ENCODE measurements around the gene CD36. TPM values are rescaled to one million over a fixed set of nuclear protein-coding genes. Genes with fewer than 3 reads are reported as not detected.

Gene CD36
- total RNA-seq, 2 donors from 2014 or later, result 76.0 to 120 TPM

DNA sequence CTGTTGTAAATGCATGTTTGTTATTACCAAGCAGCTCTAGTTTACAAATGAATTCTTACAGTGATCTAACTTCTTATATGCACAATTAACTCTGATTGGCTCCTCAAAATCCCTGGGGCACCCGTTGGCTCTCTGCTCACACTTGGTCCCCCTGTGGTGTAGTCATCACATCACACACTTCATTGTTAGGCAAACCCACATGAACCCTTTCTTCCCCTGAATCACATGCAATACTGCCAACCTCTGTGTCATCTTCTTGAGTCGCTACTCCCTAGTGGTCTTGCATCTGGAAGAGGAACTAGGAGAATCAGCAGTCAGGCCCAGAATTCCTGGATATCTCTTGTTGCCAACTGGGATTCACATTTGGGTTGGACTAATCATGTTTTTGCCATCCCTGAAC lies 73.1 kb downstream of the CD36 start:
- H3K4me3 ChIP-seq, result no peak overlapping the region
- no peaks in the 10 kb centered on the region for H3K9me3 ChIP-seq
- intact Hi-C loops (cut with DNase I), result no loop called here
- TF ChIP-seq POLR2A (IDR thresholded peaks at IDR 0.05), result no peak
- TF ChIP-seq, protein P1, sequence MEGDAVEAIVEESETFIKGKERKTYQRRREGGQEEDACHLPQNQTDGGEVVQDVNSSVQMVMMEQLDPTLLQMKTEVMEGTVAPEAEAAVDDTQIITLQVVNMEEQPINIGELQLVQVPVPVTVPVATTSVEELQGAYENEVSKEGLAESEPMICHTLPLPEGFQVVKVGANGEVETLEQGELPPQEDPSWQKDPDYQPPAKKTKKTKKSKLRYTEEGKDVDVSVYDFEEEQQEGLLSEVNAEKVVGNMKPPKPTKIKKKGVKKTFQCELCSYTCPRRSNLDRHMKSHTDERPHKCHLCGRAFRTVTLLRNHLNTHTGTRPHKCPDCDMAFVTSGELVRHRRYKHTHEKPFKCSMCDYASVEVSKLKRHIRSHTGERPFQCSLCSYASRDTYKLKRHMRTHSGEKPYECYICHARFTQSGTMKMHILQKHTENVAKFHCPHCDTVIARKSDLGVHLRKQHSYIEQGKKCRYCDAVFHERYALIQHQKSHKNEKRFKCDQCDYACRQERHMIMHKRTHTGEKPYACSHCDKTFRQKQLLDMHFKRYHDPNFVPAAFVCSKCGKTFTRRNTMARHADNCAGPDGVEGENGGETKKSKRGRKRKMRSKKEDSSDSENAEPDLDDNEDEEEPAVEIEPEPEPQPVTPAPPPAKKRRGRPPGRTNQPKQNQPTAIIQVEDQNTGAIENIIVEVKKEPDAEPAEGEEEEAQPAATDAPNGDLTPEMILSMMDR (IDR thresholded peaks at IDR 0.05), result no peak
- 71 to 80% methylated on average over 2 of the region's 2 CpGs for WGBS, 2 donors
- no peak for DNase-seq
- no peaks in the 10 kb centered on the region for H3K4me1 ChIP-seq
- no peak overlapping the region for H3K27ac ChIP-seq
- no peaks in the 10 kb centered on the region for H3K27me3 ChIP-seq
- no peaks in the 10 kb centered on the region for H3K36me3 ChIP-seq (replicated peaks in 1 of 2; ENCODE audit: insufficient read depth in 1 of 2, low read depth in 2 of 2)
- no peak for ATAC-seq

DNA sequence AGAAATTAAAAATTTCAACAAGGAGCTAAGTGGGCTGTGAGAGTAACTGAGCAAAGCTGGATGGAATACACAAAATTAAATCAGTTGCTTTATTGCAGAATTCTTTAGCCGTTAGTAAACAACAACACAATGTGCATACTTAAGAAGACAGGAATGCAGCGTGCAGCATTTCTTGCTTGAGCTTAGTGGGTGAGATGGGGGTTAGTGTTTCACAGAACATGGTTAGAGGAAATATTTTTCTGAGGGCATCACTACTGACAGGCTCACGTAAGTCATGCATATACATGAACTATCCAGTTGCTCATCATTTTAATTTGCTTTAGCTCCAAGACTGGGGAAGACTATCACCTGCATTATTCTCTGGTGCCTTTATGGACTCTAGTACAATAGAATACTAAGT lies 80.8 kb downstream of the CD36 start:
- Histone ChIP-seq H3K36me3 (replicated peaks in 1 of 2; ENCODE audit: insufficient read depth in 1 of 2, low read depth in 2 of 2) (no peaks in the 10 kb centered on the region), H3K27me3 (no peaks in the 10 kb centered on the region), H3K4me3 (no peak overlapping the region), H3K9me3 (no peaks in the 10 kb centered on the region), H3K4me1 (no peaks in the 10 kb centered on the region), H3K27ac (no peak overlapping the region)
- TF ChIP-seq, protein P1 (IDR thresholded peaks at IDR 0.05), result no peak
- no peak for TF ChIP-seq POLR2A (IDR thresholded peaks at IDR 0.05)
- intact Hi-C loops (cut with DNase I), result no loop called here
- WGBS, 2 donors, result 73 to 77% methylated on average over 3 of the region's 3 CpGs
- DNase-seq, result no peak
- no peak for ATAC-seq

- no peaks in the 10 kb centered on the region for H3K4me1 ChIP-seq
- intact Hi-C loops (cut with DNase I), result no loop called here
- DNase-seq (no peak), ATAC-seq (no peak)
- H3K36me3 ChIP-seq (replicated peaks in 1 of 2; ENCODE audit: insufficient read depth in 1 of 2, low read depth in 2 of 2), result no peaks in the 10 kb centered on the region
- no peak for TF ChIP-seq POLR2A (IDR thresholded peaks at IDR 0.05)
- TF ChIP-seq, protein P1 (IDR thresholded peaks at IDR 0.05), result no peak
- no peak overlapping the region for H3K4me3 ChIP-seq
- no peaks in the 10 kb centered on the region for H3K9me3 ChIP-seq
- H3K27ac ChIP-seq, result no peak overlapping the region
- WGBS, 2 donors, result 90 to 93% methylated on average over 3 of the region's 3 CpGs
- no peaks in the 10 kb centered on the region for H3K27me3 ChIP-seq
These were observed 81.7 kb downstream of the CD36 start for GRCh38 chr7:80720146-80720545.

GRCh38 chr7:80721883-80722615 lies 83.6 kb downstream of the CD36 start:
- H3K36me3 ChIP-seq (replicated peaks in 1 of 2; ENCODE audit: insufficient read depth in 1 of 2, low read depth in 2 of 2), result no peaks in the 10 kb centered on the region
- H3K9me3 ChIP-seq, result no peaks in the 10 kb centered on the region
- WGBS, 2 donors, result 63 to 65% methylated on average over 3 of the region's 3 CpGs
- peak overlapping the region in 1 of 4 donors; percentile 26 for H3K27ac ChIP-seq
- DNase-seq (peak in 1 of 4 donors; percentile 24), ATAC-seq (peak; percentile 48)
- TF ChIP-seq POLR2A (IDR thresholded peaks at IDR 0.05), result no peak
- TF ChIP-seq, protein P1 (IDR thresholded peaks at IDR 0.05), result no peak
- intact Hi-C loops (cut with DNase I), result no loop called here
- H3K4me1 ChIP-seq, result no peaks in the 10 kb centered on the region
- H3K27me3 ChIP-seq, result no peaks in the 10 kb centered on the region
- H3K4me3 ChIP-seq, result no peak overlapping the region

Data from body of pancreas (tissue), 4 donors.